Skeletal muscle tissue (tissue), 4 donors: ENCODE measurements around the gene ERVK3-1. TPM values are rescaled to one million over a fixed set of nuclear protein-coding genes. Genes with fewer than 3 reads are reported as not detected.

Source experiments
- H3K27ac ChIP-seq: one replicate; pipeline ENCODE4 v1.7.0; 2013; ENCODE audit warnings: mild to moderate bottlenecking, low read depth, low read length, inconsistent platforms
- H3K27me3 ChIP-seq, 3 donors: one replicate each; pipeline ENCODE4 v1.7.0; 2013; ENCODE audit warnings: low read length in 3 of 3; ENCODE audit not compliant: control insufficient read depth in 3 of 3, insufficient read depth in 3 of 3
- H3K36me3 ChIP-seq, 3 donors: one replicate each; pipeline ENCODE4 v1.7.0; 2013; ENCODE audit warnings: low read length in 3 of 3; ENCODE audit not compliant: control insufficient read depth in 3 of 3, insufficient read depth in 3 of 3
- H3K4me1 ChIP-seq, 3 donors: one replicate each; pipeline ENCODE4 v1.7.0; 2013; ENCODE audit warnings: low read length in 3 of 3, mild to moderate bottlenecking in 3 of 3; ENCODE audit not compliant: control insufficient read depth in 3 of 3, insufficient read depth in 3 of 3
- H3K4me3 ChIP-seq, 3 donors: one replicate each; pipeline ENCODE4 v1.7.0; 2013; ENCODE audit warnings: low read length in 3 of 3
- H3K9ac ChIP-seq, 3 donors: one replicate each; pipeline ENCODE4 v1.7.0; 2013; ENCODE audit warnings: low read length in 3 of 3, mild to moderate bottlenecking in 3 of 3, moderate library complexity in 2 of 3, low read depth in 1 of 3
- H3K9me3 ChIP-seq, 3 donors: one replicate each; pipeline ENCODE4 v1.7.0; 2013; ENCODE audit warnings: low read length in 3 of 3; ENCODE audit not compliant: control insufficient read depth in 3 of 3
- total RNA-seq: library from RNA; depleted of rRNA; stranded (reverse); fragments of >200 nt; gene quantifications from one replicate; pipeline ENCODE4 v1.2.3, GENCODE V29; 2014
- donor health status: Osteomylitis.

ERVK3-1 gene
- total RNA-seq, 1 donor from 2014 or later: 14.1 TPM

DNA sequence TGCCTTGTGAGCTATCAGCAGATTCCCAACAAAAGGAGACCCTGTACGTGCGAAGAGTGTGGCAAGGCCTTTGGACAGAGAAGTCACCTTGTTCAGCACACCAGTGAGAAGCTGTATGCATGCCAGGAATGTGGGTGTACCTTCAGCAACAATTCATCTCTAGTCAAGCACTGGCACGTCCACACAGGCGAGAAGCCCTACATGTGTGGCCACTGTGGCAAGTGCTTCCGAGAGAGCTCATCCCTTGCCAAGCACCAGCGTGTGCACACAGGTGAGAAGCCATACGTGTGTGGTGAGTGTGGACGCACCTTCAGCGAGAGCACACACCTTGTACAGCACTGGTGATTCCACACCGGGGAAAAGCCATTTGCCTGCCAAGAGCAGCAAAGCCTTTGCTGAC is 14.1 kb downstream of the ERVK3-1 start:
- H3K9ac ChIP-seq: no peak overlapping the region
- no peaks in the 10 kb centered on the region for H3K9me3 ChIP-seq
- peaks cover 29 to 33% (median 29%) of the 10 kb centered on the region in 3 donors for H3K36me3 ChIP-seq
- no peak overlapping the region for H3K27ac ChIP-seq
- H3K4me1 ChIP-seq: no peaks in the 10 kb centered on the region
- H3K27me3 ChIP-seq: no peaks in the 10 kb centered on the region
- no peak overlapping the region for H3K4me3 ChIP-seq

DNA sequence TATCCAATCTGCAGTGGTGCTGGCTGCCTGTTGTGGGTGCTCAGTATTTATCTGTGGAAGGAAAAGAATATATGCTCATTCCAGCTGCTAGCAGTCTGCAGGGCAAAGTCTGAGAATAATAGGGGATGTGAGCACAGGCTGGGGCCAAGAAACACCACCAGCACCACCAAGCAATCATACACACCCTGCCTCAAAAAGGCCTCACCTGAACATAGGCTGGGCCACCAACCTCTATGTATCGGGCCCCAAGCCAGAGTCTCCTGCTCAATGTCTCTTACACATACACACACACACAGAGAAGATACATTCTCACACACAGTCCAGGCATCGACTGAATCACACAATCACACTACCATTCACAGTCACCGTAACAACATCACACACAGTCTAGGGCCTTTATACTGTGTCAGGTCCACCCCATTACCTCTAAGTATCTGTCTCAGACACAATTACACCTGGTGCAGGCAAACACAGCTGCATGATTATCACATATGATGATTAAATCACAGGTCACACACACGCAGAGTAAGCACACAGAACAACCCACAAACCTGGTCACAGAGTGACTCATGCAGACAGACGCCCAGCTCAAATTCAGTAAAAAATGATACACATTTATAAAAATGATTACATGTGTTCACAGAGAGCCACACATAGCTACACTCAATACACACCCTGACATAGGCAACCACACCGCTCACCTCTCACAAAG is 20.3 kb downstream of the ERVK3-1 start:
- peaks cover 6 to 13% (median 9%) of the 10 kb centered on the region in 3 donors for H3K36me3 ChIP-seq
- peak overlapping the region in 2 of 3 donors; percentile 80 to 98 for H3K9ac ChIP-seq
- no peaks in the 10 kb centered on the region for H3K27me3 ChIP-seq
- H3K4me1 ChIP-seq: peaks cover 29 to 39% (median 30%) of the 10 kb centered on the region in 3 donors
- peak overlapping the region; percentile 31 to 100 (median 84) for H3K4me3 ChIP-seq
- no peak overlapping the region for H3K27ac ChIP-seq
- no peaks in the 10 kb centered on the region for H3K9me3 ChIP-seq

- Histone ChIP-seq H3K9ac (peak overlapping the region; percentile 80 to 98 (median 95)), H3K4me3 (peak overlapping the region; percentile 84 to 100 (median 100)), H3K27me3 (no peaks in the 10 kb centered on the region), H3K4me1 (peaks cover 29 to 40% (median 30%) of the 10 kb centered on the region in 3 donors), H3K36me3 (peaks cover 6 to 13% (median 7%) of the 10 kb centered on the region in 3 donors), H3K9me3 (no peaks in the 10 kb centered on the region), H3K27ac (peak overlapping the region; percentile 89)
Observed at GRCh38 chr19:58326501-58326913, 21.3 kb downstream of the ERVK3-1 start.

DNA sequence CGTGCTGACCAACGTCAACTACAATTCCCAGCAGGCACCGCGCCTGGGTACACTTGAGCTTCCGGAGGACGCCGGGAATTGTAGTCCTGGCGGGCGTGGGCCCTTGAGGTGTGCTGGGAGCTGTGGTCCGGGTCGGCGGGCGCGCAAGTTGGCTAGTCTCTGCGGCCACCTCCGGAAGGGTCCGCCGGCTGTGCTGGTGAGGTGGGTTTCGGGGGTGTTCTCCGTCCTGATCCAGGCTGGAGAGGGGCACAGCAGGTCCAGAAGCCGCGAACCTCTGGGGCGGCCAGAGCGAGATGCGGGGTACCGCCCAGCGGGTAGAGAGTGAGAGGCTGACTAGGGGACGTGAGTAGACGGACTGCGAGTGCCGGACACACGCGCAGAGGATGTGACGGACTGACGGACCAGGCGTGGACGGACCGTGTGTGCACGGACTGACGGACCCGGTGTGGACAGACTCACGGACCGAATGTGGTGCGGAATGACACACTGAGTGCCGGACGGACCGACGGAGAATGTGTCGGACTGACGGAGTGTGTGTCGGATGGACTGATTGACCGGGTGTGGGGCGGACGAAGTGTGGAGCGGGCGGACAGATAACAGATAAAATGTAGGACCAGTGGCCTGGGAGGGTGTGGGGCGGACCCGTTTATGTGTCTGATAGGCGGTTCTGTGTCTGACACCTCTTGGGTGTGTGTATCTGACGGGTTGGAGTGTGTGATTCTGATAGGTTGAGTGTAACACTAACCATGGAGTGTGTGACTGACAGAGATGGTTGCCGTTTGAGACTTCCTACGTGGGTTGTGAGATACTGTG is 21.9 kb downstream of the ERVK3-1 start, which contains the start of gene ZSCAN22:
TSS of gene ZSCAN22 (plus strand) at position 81 of the 813 bp plus-strand sequence. CDS start 7,809 bp downstream, outside the sequence.
- Histone ChIP-seq H3K9ac (peak within 1 kb of the TSS; percentile 80 to 98 (median 95)), H3K4me3 (peak within 1 kb of the TSS; percentile 84 to 100 (median 100)), H3K27ac (peak within 1 kb of the TSS; percentile 89), H3K9me3 (no peaks in the 10 kb centered on the region), H3K36me3 (peaks cover 4 to 10% (median 6%) of the 10 kb centered on the region in 3 donors), H3K4me1 (peaks cover 29 to 40% (median 30%) of the 10 kb centered on the region in 3 donors), H3K27me3 (no peaks in the 10 kb centered on the region)

DNA sequence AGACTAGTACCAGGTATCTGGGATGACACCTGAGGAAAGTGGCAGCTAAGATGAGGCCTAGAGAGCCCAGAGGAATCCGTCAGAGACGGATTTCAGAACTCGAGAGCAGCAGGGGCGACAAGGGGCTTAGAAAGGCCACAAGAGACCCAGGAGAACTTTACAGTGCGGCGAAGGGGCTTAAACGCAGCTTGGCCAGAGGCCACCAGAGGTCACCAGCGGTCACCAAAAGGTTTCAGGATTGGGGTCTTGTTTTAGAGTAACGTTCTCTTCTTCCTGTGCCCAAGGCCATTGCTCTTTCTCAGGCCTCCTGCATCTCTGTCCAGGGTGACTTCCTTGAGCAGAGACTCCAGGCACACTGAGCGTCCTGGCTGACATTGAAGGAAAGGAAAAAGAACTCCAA is 23.8 kb downstream of the ERVK3-1 start:
- peak overlapping the region in 1 of 3 donors; percentile 29 for H3K9ac ChIP-seq
- no peak overlapping the region for H3K27ac ChIP-seq
- H3K4me1 ChIP-seq: peaks cover 29 to 40% (median 30%) of the 10 kb centered on the region in 3 donors
- H3K27me3 ChIP-seq: no peaks in the 10 kb centered on the region
- H3K9me3 ChIP-seq: no peaks in the 10 kb centered on the region
- H3K36me3 ChIP-seq: peaks cover 0 to 8% (median 3%) of the 10 kb centered on the region in 3 donors
- H3K4me3 ChIP-seq: no peak overlapping the region

DNA sequence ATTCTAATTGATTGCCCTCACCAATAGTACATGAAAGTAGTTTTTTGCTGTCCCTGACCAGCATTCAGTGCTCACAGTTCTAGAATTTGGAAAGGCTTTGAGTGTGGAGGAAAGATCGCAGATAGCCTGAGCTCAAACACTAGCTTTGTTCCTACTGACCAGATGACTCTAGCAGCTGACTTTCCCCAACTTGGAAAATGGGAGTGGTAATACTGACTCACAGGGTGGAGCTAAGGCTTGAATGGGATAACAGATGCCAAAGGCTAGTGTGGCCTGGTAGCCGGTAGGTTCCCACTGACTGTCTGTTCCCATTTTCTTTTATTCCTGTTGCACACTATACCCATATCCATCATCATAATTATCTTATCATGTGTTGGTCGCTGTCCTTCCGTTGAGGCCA is 25.3 kb downstream of the ERVK3-1 start:
- Histone ChIP-seq H3K4me1 (peaks cover 28 to 38% (median 29%) of the 10 kb centered on the region in 3 donors), H3K36me3 (peaks cover 8 to 11% (median 11%) of the 10 kb centered on the region in 3 donors), H3K27me3 (no peaks in the 10 kb centered on the region), H3K4me3 (no peak overlapping the region), H3K9ac (peak overlapping the region in 1 of 3 donors; percentile 23), H3K9me3 (no peaks in the 10 kb centered on the region), H3K27ac (no peak overlapping the region)

GRCh38 chr19:58332697-58333096 is 27.5 kb downstream of the ERVK3-1 start:
- no peak overlapping the region for H3K9ac ChIP-seq
- no peak overlapping the region for H3K27ac ChIP-seq
- peaks cover 22 to 31% (median 22%) of the 10 kb centered on the region in 3 donors for H3K36me3 ChIP-seq
- no peaks in the 10 kb centered on the region for H3K9me3 ChIP-seq
- no peaks in the 10 kb centered on the region for H3K27me3 ChIP-seq
- H3K4me1 ChIP-seq: peaks cover 14 to 19% (median 17%) of the 10 kb centered on the region in 3 donors
- H3K4me3 ChIP-seq: no peak overlapping the region

GRCh38 chr19:58334691-58335249 is 29.6 kb downstream of the ERVK3-1 start:
- Histone ChIP-seq H3K27ac (no peak overlapping the region), H3K36me3 (peaks cover 41 to 52% (median 42%) of the 10 kb centered on the region in 3 donors), H3K4me1 (peaks cover 0 to 3% (median 2%) of the 10 kb centered on the region in 3 donors), H3K27me3 (no peaks in the 10 kb centered on the region), H3K9me3 (peaks cover 0 to 3% (median 2%) of the 10 kb centered on the region in 3 donors), H3K4me3 (no peak overlapping the region), H3K9ac (no peak overlapping the region)

DNA sequence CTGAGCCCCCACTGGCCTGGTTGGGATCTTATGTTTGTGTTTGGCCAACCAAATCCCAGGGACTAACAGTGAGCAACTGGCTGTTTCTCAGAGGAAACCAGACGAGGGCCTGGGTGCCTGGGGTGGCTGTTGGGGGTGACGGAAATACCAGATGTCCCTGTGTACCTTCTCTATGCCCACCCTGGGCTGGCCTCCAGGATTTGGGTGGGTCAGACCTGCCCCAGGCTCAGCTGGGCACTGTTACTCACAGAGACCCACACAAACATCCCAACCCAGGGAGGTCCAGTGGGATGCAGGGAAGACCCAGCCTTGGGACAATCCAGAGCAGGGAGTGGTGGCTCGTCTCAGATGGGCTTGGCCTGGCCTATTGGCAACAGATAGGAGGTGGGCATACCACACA is 30.5 kb downstream of the ERVK3-1 start:
- Histone ChIP-seq H3K27ac (no peak overlapping the region), H3K27me3 (no peaks in the 10 kb centered on the region), H3K4me1 (no peaks in the 10 kb centered on the region), H3K36me3 (peaks cover 44 to 56% (median 47%) of the 10 kb centered on the region in 3 donors), H3K9ac (no peak overlapping the region), H3K4me3 (no peak overlapping the region), H3K9me3 (peaks cover 0 to 3% (median 2%) of the 10 kb centered on the region in 3 donors)
